DMS153 treated with DMSO at 0.1 percent for 48 hours (cell line): ENCODE measurements around the gene USP17L28.
"Not testable (repeated sequence)": the region's sequence is repeated elsewhere in the genome, so short reads cannot be mapped to it uniquely, and the experiment has no call there.

Source experiments
- DNase-seq: peaks from one replicate; lab custom pipeline; 2025; ENCODE audit not compliant: unreplicated experiment; lab: John Stamatoyannopoulos, UW

The USP17L28 gene

GRCh38 chr4:9348593-9348992 lies at the start of gene USP17L28:
USP17L28 (plus strand) TSS chr4:9348893; CDS start chr4:9348893, 0 bp downstream.
- DNase-seq, result not testable (repeated sequence)

GRCh38 chr4:9324191-9324590 lies 24.5 kb upstream of the USP17L28 start:
- not testable (repeated sequence) for DNase-seq

- not testable (repeated sequence) for DNase-seq
Measured at GRCh38 chr4:9324865-9325264, 23.8 kb upstream of the USP17L28 start, which contains the start of gene USP17L24. USP17L24 (plus strand) TSS chr4:9325165; CDS start chr4:9325165, 0 bp downstream.

GRCh38 chr4:9329611-9330010 lies 19.1 kb upstream of the USP17L28 start, which contains the start of gene USP17L25:
USP17L25 (plus strand) TSS chr4:9329911; CDS start chr4:9329911, 0 bp downstream.
- not testable (repeated sequence) for DNase-seq

- DNase-seq, result not testable (repeated sequence)
Measured at GRCh38 chr4:9334358-9334757, 14.3 kb upstream of the USP17L28 start, which contains the start of gene USP17L26. USP17L26 (plus strand) TSS chr4:9334658; CDS start chr4:9334658, 0 bp downstream.

- not testable (repeated sequence) for DNase-seq
Measured at GRCh38 chr4:9339103-9339502, 9.6 kb upstream of the USP17L28 start, which contains the start of gene USP17L5. USP17L5 (plus strand) TSS chr4:9339403; CDS start chr4:9339403, 0 bp downstream.

- not testable (repeated sequence) for DNase-seq
Measured at GRCh38 chr4:9343848-9344247, 4.8 kb upstream of the USP17L28 start, which contains the start of gene USP17L27. USP17L27 (plus strand) TSS chr4:9344148; CDS start chr4:9344148, 0 bp downstream.

GRCh38 chr4:9350866-9351265 lies 2.2 kb downstream of the USP17L28 start:
- not testable (repeated sequence) for DNase-seq

- DNase-seq, result not testable (repeated sequence)
Measured at GRCh38 chr4:9353338-9353737, 4.6 kb downstream of the USP17L28 start, which contains the start of gene USP17L29. USP17L29 (plus strand) TSS chr4:9353638; CDS start chr4:9353638, 0 bp downstream.

- DNase-seq, result not testable (repeated sequence)
Measured at GRCh38 chr4:9362829-9363228, 14.1 kb downstream of the USP17L28 start, which contains the start of gene USP17L30. USP17L30 (plus strand) TSS chr4:9363129; CDS start chr4:9363129, 0 bp downstream.

GRCh38 chr4:9379881-9380280 lies 31.2 kb downstream of the USP17L28 start:
- DNase-seq, result not testable (repeated sequence)

GRCh38 chr4:9381012-9381534 lies 32.4 kb downstream of the USP17L28 start:
- DNase-seq, result not testable (repeated sequence)

GRCh38 chr4:9384126-9384525 lies 35.4 kb downstream of the USP17L28 start:
- no peak for DNase-seq

GRCh38 chr4:9389001-9389400 lies 40.3 kb downstream of the USP17L28 start:
- DNase-seq, result not testable (repeated sequence)
